HEK293 (cell line): ENCODE measurements around the gene TNKS2.
A peak's percentile ranks its signal among the peaks of the same experiment; 100 is the strongest.

Experiments
- CTCF ChIA-PET: fragments of 350-600 bp; formaldehyde crosslinking; extraction: SDS; loops from one replicate; lab custom pipeline; 2021; ENCODE audit warnings: antibody characterized with exemption; lab: Yijun Ruan, JAX
- POLR2A ChIA-PET: fragments of 300-600 bp; formaldehyde crosslinking; extraction: SDS; loops from one replicate; lab custom pipeline; 2020; ENCODE audit warnings: antibody characterized with exemption, inconsistent platforms; lab: Yijun Ruan, JAX
- H3K27ac ChIP-seq: fragments of 200-500 bp; sonication (Bioruptor generic); 2 replicates; pipeline ENCODE4 v1.5.1; 2014; ENCODE audit warnings: low read depth, low read length, control low read depth, inconsistent platforms; ENCODE audit errors: extremely low read depth
- H3K36me3 ChIP-seq, 2 experiments: fragments of 200-500 bp in 1 of 2; sonication (Bioruptor generic) in 1 of 2; 1 replicate in 1 of 2; 2 replicates in 1 of 2; pipeline ENCODE4 v1.5.1; 2014 to 2017; ENCODE audit warnings: inconsistent platforms in 2 of 2, low read length in 2 of 2; ENCODE audit not compliant: control insufficient read depth in 2 of 2, insufficient read depth in 1 of 2
- H3K4me1 ChIP-seq: fragments of 200-500 bp; sonication (Bioruptor generic); 2 replicates; pipeline ENCODE4 v1.5.1; 2014; ENCODE audit warnings: mild to moderate bottlenecking, low read length, inconsistent platforms; ENCODE audit not compliant: control insufficient read depth, insufficient read depth
- H3K4me3 ChIP-seq: 2 replicates; pipeline ENCODE4 v1.5.1; 2011; ENCODE audit warnings: low read depth, mild to moderate bottlenecking, control low read depth, low read length, moderate library complexity
- H3K9me3 ChIP-seq: fragments of 200-500 bp; sonication (Bioruptor generic); 2 replicates; pipeline ENCODE4 v1.5.1; 2014; ENCODE audit warnings: low read depth, low read length, inconsistent platforms; ENCODE audit not compliant: control insufficient read depth, insufficient read depth
- BCL11A ChIP-seq: fragments of 450-650 bp; formaldehyde crosslinking; IDR thresholded peaks from 2 replicates; pipeline ENCODE4 v1.5.1; 2016; ENCODE audit warnings: low read depth, missing biosample characterization, missing genetic modification characterization
- GLIS1 ChIP-seq: fragments of 450-650 bp; formaldehyde crosslinking; IDR thresholded peaks from 2 replicates; pipeline ENCODE4 v1.5.1; 2016; ENCODE audit warnings: missing biosample characterization, missing genetic modification characterization
- GLIS2 ChIP-seq: fragments of 450-650 bp; formaldehyde crosslinking; IDR thresholded peaks from 2 replicates; pipeline ENCODE4 v1.5.1; 2016; ENCODE audit warnings: missing biosample characterization, missing genetic modification characterization
- HOXC10 ChIP-seq: sonication (generic); formaldehyde crosslinking; IDR thresholded peaks from 2 replicates; pipeline ENCODE4 v1.8.1; 2023; ENCODE audit warnings: mild to moderate bottlenecking, missing genetic modification reagents
- KLF9 ChIP-seq: fragments of 450-650 bp; formaldehyde crosslinking; IDR thresholded peaks from 2 replicates; pipeline ENCODE4 v1.5.1; 2016; ENCODE audit warnings: missing biosample characterization, missing genetic modification characterization, low read depth
- OSR2 ChIP-seq: fragments of 450-650 bp; formaldehyde crosslinking; IDR thresholded peaks from 2 replicates; pipeline ENCODE4 v1.5.1; 2016; ENCODE audit warnings: missing biosample characterization, missing genetic modification characterization
- RBAK ChIP-seq: fragments of 450-650 bp; formaldehyde crosslinking; IDR thresholded peaks from 2 replicates; pipeline ENCODE4 v1.5.1; 2016; ENCODE audit warnings: missing biosample characterization, missing genetic modification characterization
- SCRT2 ChIP-seq: fragments of 450-650 bp; formaldehyde crosslinking; IDR thresholded peaks from 2 replicates; pipeline ENCODE4 v1.5.1; 2016; ENCODE audit warnings: missing biosample characterization, missing genetic modification characterization
- TCF7L2 ChIP-seq: IDR thresholded peaks from 2 replicates; pipeline ENCODE4 v1.6.1; 2011; ENCODE audit warnings: low read depth, mild to moderate bottlenecking, inconsistent platforms, low read length, moderate library complexity, borderline replicate concordance
- ZBTB17 ChIP-seq: fragments of 450-650 bp; formaldehyde crosslinking; IDR thresholded peaks from 2 replicates; pipeline ENCODE4 v1.5.1; 2016; ENCODE audit warnings: missing biosample characterization, missing genetic modification characterization
- ZFP41 ChIP-seq: fragments of 450-650 bp; formaldehyde crosslinking; IDR thresholded peaks from 2 replicates; pipeline ENCODE4 v1.5.1; 2016; ENCODE audit warnings: missing biosample characterization, missing genetic modification characterization, borderline replicate concordance
- ZNF10 ChIP-seq: fragments of 450-650 bp; formaldehyde crosslinking; IDR thresholded peaks from 2 replicates; pipeline ENCODE4 v1.5.1; 2017; ENCODE audit warnings: missing biosample characterization, missing genetic modification characterization
- ZNF112 ChIP-seq: fragments of 450-650 bp; formaldehyde crosslinking; IDR thresholded peaks from 2 replicates; pipeline ENCODE4 v1.5.0; 2017; ENCODE audit warnings: missing biosample characterization, missing genetic modification characterization
- ZNF138 ChIP-seq: fragments of 450-650 bp; formaldehyde crosslinking; IDR thresholded peaks from 2 replicates; pipeline ENCODE4 v1.5.1; 2016; ENCODE audit warnings: missing biosample characterization, missing genetic modification characterization, borderline replicate concordance
- ZNF174 ChIP-seq: fragments of 450-650 bp; formaldehyde crosslinking; IDR thresholded peaks from 2 replicates; pipeline ENCODE4 v1.5.0; 2017; ENCODE audit warnings: missing biosample characterization, mild to moderate bottlenecking, missing genetic modification characterization
- ZNF223 ChIP-seq: fragments of 450-650 bp; formaldehyde crosslinking; IDR thresholded peaks from 2 replicates; pipeline ENCODE4 v1.5.1; 2016; ENCODE audit warnings: missing biosample characterization, missing genetic modification characterization
- ZNF239 ChIP-seq: fragments of 450-650 bp; formaldehyde crosslinking; IDR thresholded peaks from 2 replicates; pipeline ENCODE4 v1.5.1; 2016; ENCODE audit warnings: missing biosample characterization, missing genetic modification characterization
- ZNF24 ChIP-seq: fragments of 450-650 bp; formaldehyde crosslinking; IDR thresholded peaks from 2 replicates; pipeline ENCODE4 v1.5.1; 2016; ENCODE audit warnings: missing biosample characterization, missing genetic modification characterization
- ZNF248 ChIP-seq: fragments of 450-650 bp; formaldehyde crosslinking; IDR thresholded peaks from 2 replicates; pipeline ENCODE4 v1.5.1; 2017; ENCODE audit warnings: missing biosample characterization, missing genetic modification characterization
- ZNF335 ChIP-seq: fragments of 450-650 bp; formaldehyde crosslinking; conservative IDR thresholded peaks from 2 replicates; pipeline ENCODE4 v1.5.1; 2016; ENCODE audit warnings: missing biosample characterization, missing genetic modification characterization
- ZNF394 ChIP-seq: fragments of 450-650 bp; formaldehyde crosslinking; IDR thresholded peaks from 2 replicates; pipeline ENCODE4 v1.5.1; 2016; ENCODE audit warnings: missing biosample characterization, missing genetic modification characterization, mild to moderate bottlenecking, moderate library complexity, borderline replicate concordance
- ZNF48 ChIP-seq: fragments of 450-650 bp; formaldehyde crosslinking; IDR thresholded peaks from 2 replicates; pipeline ENCODE4 v1.5.1; 2016; ENCODE audit warnings: missing biosample characterization, missing genetic modification characterization
- ZNF521 ChIP-seq: fragments of 450-650 bp; formaldehyde crosslinking; IDR thresholded peaks from 2 replicates; pipeline ENCODE4 v1.5.1; 2017; ENCODE audit warnings: missing biosample characterization, mild to moderate bottlenecking, missing genetic modification characterization
- ZNF558 ChIP-seq: fragments of 450-650 bp; formaldehyde crosslinking; IDR thresholded peaks from 2 replicates; pipeline ENCODE4 v1.5.1; 2016; ENCODE audit warnings: missing biosample characterization, missing genetic modification characterization
- ZNF747 ChIP-seq: fragments of 450-650 bp; formaldehyde crosslinking; IDR thresholded peaks from 2 replicates; pipeline ENCODE4 v1.5.1; 2016; ENCODE audit warnings: missing biosample characterization, missing genetic modification characterization
- ZNF777 ChIP-seq: fragments of 450-650 bp; formaldehyde crosslinking; IDR thresholded peaks from 2 replicates; pipeline ENCODE4 v1.5.1; 2017; ENCODE audit warnings: missing biosample characterization, missing genetic modification characterization, borderline replicate concordance
- ZNF843 ChIP-seq: fragments of 450-650 bp; formaldehyde crosslinking; IDR thresholded peaks from 2 replicates; pipeline ENCODE4 v1.5.1; 2016; ENCODE audit warnings: missing biosample characterization, missing genetic modification characterization
- TF ChIP-seq, protein P1 (sequence below): fragments of 450-650 bp; formaldehyde crosslinking; IDR thresholded peaks from 2 replicates; pipeline ENCODE4 v1.5.1; 2016; ENCODE audit warnings: missing biosample characterization, missing genetic modification characterization
- TF ChIP-seq, protein P2 (sequence below): fragments of 450-650 bp; formaldehyde crosslinking; conservative IDR thresholded peaks from 2 replicates; pipeline ENCODE4 v1.5.1; 2016; ENCODE audit warnings: low read depth, missing biosample characterization, missing genetic modification characterization

The TNKS2 gene

DNA sequence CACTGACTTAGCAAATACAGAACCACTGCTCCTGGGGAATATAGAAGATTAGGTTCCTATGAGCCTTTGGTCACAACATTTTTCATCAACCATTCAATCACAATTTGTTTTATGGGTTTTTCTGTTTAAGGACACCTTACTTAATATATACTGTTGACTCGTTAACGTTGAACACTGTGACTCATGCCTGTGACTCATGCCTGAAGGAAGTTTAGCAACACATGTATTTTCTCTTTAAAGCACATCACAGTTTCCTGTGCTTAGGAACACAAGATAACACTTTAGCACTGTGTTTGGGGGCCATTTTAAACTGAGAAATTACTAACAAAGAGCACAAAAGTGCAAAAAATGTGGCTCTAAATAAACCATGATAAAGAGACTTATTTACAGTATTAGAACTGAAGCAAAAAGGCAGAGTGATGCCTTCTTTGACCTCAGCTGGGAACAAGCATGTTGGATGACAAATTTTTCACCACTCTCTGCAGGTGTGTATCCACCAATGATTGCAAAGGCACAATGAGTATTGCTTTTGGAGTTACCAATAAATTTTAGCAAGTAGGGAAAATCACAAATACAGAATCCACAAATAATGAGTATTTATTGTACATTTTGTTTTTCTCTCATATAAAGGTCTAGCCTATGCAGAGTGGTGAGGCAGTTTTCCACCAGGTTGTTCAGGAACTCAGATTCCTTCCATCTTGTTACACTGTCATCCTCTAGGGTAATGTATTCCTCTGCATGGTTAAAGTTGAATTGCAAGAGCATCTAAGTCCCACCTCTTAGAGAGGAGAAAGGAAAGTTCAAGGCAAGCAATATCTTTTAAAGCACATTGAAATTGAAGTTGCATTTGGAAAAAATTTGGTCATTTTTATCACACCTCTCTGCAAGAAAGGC lies 103.8 kb downstream of the TNKS2 start (continued):
- TF ChIP-seq ZNF239 (tag by site-specific recombination) (no peak), OSR2 (peak; percentile 54; the same call in 1 of the 2 replicates), GLIS1 (tag by site-specific recombination) (no peak), ZNF521 (tag by site-specific recombination) (no peak), ZNF558 (tag by site-specific recombination) (peak; percentile 37; the same call in 1 of the 2 replicates), ZNF843 (tag by site-specific recombination) (peak; percentile 64; the same call in 1 of the 2 replicates), ZNF223 (no peak), ZNF747 (tag by site-specific recombination) (no peak), SCRT2 (peak; percentile 78), ZNF394 (peak; percentile 49), ZNF48 (tag by site-specific recombination) (no peak), RBAK (no peak), ZFP41 (no peak), ZNF248 (no peak), GLIS2 (tag by site-specific recombination) (no peak), ZNF24 (tag by site-specific recombination) (no peak), BCL11A (tag by site-specific recombination) (peak; percentile 63; the same call in 1 of the 2 replicates)
- TF ChIP-seq, protein P1, sequence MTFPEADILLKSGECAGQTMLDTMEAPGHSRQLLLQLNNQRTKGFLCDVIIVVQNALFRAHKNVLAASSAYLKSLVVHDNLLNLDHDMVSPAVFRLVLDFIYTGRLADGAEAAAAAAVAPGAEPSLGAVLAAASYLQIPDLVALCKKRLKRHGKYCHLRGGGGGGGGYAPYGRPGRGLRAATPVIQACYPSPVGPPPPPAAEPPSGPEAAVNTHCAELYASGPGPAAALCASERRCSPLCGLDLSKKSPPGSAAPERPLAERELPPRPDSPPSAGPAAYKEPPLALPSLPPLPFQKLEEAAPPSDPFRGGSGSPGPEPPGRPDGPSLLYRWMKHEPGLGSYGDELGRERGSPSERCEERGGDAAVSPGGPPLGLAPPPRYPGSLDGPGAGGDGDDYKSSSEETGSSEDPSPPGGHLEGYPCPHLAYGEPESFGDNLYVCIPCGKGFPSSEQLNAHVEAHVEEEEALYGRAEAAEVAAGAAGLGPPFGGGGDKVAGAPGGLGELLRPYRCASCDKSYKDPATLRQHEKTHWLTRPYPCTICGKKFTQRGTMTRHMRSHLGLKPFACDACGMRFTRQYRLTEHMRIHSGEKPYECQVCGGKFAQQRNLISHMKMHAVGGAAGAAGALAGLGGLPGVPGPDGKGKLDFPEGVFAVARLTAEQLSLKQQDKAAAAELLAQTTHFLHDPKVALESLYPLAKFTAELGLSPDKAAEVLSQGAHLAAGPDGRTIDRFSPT (tag by site-specific recombination) = peak; percentile 64

DNA sequence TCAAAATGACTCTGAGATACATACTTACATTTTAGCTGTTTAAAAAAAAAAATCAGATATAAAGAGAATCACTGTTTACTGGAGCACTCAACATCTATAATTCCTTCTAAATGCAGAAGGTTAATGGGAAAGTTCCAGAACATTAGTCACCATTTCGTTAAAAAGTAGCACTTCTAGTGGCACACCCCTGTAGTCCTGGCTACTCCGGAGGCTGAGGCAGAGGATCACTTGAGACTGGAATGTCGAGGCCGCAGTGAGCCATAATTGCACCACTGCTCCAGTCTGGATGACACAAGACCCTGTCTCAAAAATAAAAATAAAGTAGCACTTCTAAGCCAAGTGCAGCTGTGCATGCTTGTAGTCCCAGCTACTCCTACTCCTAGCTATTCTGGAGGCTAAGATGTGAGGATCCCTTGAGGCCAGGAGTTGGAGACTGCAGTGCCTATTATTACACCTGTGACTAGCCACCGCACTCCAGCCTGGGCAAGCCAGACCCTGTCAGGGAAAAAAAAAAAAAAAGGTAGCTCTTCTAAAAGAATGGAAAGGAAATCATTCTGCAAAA lies 108.9 kb downstream of the TNKS2 start:
- H3K9me3 ChIP-seq = no peaks in the 10 kb centered on the region
- TF ChIP-seq ZNF394 = peak; percentile 68; the same call in 1 of the 2 replicates
- no peak for TF ChIP-seq ZNF112 (tag by site-specific recombination)
- TF ChIP-seq, all 188 proteins: peak for 1
- H3K27ac ChIP-seq = no peak overlapping the region
- H3K4me1 ChIP-seq = peaks cover 4% of the 10 kb centered on the region
- H3K36me3 ChIP-seq = peaks cover 0 to 3% of the 10 kb centered on the region in 2 experiments; a peak in 1 of 3 replicates
- no peak overlapping the region for H3K4me3 ChIP-seq
- ChIA-PET CTCF (interaction anchor here (0.6 to 1.0 kb wide), 5 partner anchors 16 to 498 kb away, joined by 3 to 8 read pairs (median 4); no protein-coding TSS in a partner anchor), POLR2A (interaction anchor here (0.6 to 2.8 kb wide), 4 partner anchors 9 to 503 kb away, joined by 3 to 18 read pairs (median 4); partner anchors contain the start of gene TNKS2)

DNA sequence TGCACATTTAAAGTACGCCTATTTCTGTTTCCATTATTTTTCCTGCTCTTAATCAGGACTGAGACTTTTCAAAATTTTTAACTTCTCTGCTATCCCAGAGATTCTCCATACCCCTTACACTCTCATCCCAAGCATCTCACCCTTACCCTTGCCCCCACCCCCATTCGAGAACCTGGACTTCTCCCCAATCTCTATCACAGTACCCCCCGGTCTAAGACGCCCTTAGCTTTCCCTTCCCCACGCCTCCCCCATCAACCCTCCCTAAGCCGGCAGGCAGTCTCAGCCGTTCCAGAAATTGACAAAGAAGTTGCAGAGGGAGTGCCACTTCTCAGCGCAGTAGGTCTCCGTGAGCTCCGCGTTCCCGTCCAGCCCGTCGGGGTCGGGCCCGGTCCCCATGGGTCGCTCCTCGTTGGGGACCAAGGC lies 109.7 kb downstream of the TNKS2 start:
- POLR2A ChIA-PET = interaction anchor here (0.6 to 2.8 kb wide), 7 partner anchors 16 to 939 kb away, joined by 3 to 18 read pairs (median 6); partner anchors contain the start of genes BTAF1 and TNKS2
- no peaks in the 10 kb centered on the region for H3K9me3 ChIP-seq
- H3K4me3 ChIP-seq = peak overlapping the region; percentile 56
- H3K27ac ChIP-seq = peak overlapping the region; percentile 79; the same call in 1 of the 2 replicates
- H3K4me1 ChIP-seq = peaks cover 2% of the 10 kb centered on the region; the same call in 1 of the 2 replicates
- peaks cover 0 to 3% of the 10 kb centered on the region in 2 experiments; a peak in 1 of 3 replicates for H3K36me3 ChIP-seq
- CTCF ChIA-PET = interaction anchor here (0.6 to 1.7 kb wide), 11 partner anchors 16 to 413 kb away, joined by 3 to 8 read pairs (median 4); partner anchors contain the start of gene BTAF1
- TF ChIP-seq, protein P2, sequence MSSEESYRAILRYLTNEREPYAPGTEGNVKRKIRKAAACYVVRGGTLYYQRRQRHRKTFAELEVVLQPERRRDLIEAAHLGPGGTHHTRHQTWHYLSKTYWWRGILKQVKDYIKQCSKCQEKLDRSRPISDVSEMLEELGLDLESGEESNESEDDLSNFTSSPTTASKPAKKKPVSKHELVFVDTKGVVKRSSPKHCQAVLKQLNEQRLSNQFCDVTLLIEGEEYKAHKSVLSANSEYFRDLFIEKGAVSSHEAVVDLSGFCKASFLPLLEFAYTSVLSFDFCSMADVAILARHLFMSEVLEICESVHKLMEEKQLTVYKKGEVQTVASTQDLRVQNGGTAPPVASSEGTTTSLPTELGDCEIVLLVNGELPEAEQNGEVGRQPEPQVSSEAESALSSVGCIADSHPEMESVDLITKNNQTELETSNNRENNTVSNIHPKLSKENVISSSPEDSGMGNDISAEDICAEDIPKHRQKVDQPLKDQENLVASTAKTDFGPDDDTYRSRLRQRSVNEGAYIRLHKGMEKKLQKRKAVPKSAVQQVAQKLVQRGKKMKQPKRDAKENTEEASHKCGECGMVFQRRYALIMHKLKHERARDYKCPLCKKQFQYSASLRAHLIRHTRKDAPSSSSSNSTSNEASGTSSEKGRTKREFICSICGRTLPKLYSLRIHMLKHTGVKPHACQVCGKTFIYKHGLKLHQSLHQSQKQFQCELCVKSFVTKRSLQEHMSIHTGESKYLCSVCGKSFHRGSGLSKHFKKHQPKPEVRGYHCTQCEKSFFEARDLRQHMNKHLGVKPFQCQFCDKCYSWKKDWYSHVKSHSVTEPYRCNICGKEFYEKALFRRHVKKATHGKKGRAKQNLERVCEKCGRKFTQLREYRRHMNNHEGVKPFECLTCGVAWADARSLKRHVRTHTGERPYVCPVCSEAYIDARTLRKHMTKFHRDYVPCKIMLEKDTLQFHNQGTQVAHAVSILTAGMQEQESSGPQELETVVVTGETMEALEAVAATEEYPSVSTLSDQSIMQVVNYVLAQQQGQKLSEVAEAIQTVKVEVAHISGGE (tag by site-specific recombination) = peak; percentile 61
- TF ChIP-seq KLF9 (tag by site-specific recombination) (0 out of 2 replicates have a peak, but pooled peaks have one; percentile 23), ZBTB17 (tag by site-specific recombination) (peak; percentile 93), ZNF335 (peak; percentile 60), ZNF10 (tag by site-specific recombination) (no peak), ZNF138 (tag by site-specific recombination) (no peak), HOXC10 (no peak), TCF7L2 (no peak), ZNF777 (tag by site-specific recombination) (peak; percentile 95), ZNF174 (tag by site-specific recombination) (no peak)
